GM21381 (cell line): ENCODE data around the gene CORO6.

Source experiments
- ATAC-seq: cut with Tn5 transposase; IDR thresholded peaks from one replicate; pipeline ENCODE4 v1.9.1; 2021; ENCODE audit warnings: mild to moderate bottlenecking, moderate library complexity; ENCODE audit not compliant: unreplicated experiment

CORO6 gene

GRCh38 chr17:29613856-29614255 is 8.9 kb downstream of the CORO6 start:
- ATAC-seq: no peak

GRCh38 chr17:29613352-29613837 is 9.3 kb downstream of the CORO6 start:
- ATAC-seq: no peak

GRCh38 chr17:29612404-29613280 is 10.1 kb downstream of the CORO6 start:
- ATAC-seq: no peak

- no peak for ATAC-seq
These were observed 10.7 kb downstream of the CORO6 start for GRCh38 chr17:29612094-29612403.

- no peak for ATAC-seq
These were observed 11.2 kb downstream of the CORO6 start for GRCh38 chr17:29611351-29612093.

GRCh38 chr17:29610395-29610794 is 12.3 kb downstream of the CORO6 start:
- ATAC-seq: no peak

- ATAC-seq: no peak
These were observed 13.7 kb downstream of the CORO6 start for GRCh38 chr17:29608986-29609385.

GRCh38 chr17:29607557-29608195 is 15.0 kb downstream of the CORO6 start:
- no peak for ATAC-seq

- no peak for ATAC-seq
These were observed 19.5 kb downstream of the CORO6 start for GRCh38 chr17:29603109-29603674.

GRCh38 chr17:29597361-29598172 is 25.1 kb downstream of the CORO6 start:
- ATAC-seq: no peak

GRCh38 chr17:29596811-29597210 is 25.9 kb downstream of the CORO6 start:
- no peak for ATAC-seq

- no peak for ATAC-seq
These were observed 26.6 kb downstream of the CORO6 start for GRCh38 chr17:29595943-29596774.

GRCh38 chr17:29595107-29595942 is 27.4 kb downstream of the CORO6 start:
- ATAC-seq: no peak

GRCh38 chr17:29594519-29595090 is 28.1 kb downstream of the CORO6 start:
- ATAC-seq: no peak

GRCh38 chr17:29593591-29594518 is 28.9 kb downstream of the CORO6 start:
- no peak for ATAC-seq

GRCh38 chr17:29592850-29593551 is 29.7 kb downstream of the CORO6 start, which contains the start of gene ANKRD13B:
TSS of gene ANKRD13B (plus strand) at chr17:29593132. CDS start at chr17:29593622, 490 bp downstream.
- no peak for ATAC-seq
